ENCODE data around the gene FBXO21. TPM values are rescaled to one million over a fixed set of nuclear protein-coding genes. Genes with fewer than 3 reads are reported as not detected.

FBXO21 gene
- total and polyA plus RNA-seq, 8 donors, result 9.0 to 42.4 (median 24.8) TPM

- no peak for DNase-seq
- Histone ChIP-seq H3K4me3 (no peak overlapping the region), H3K27ac (no peak overlapping the region), H3K9me3 (no peaks in the 10 kb centered on the region), H3K36me3 (no peaks in the 10 kb centered on the region), H3K27me3 (no peaks in the 10 kb centered on the region), H3K4me1 (no peaks in the 10 kb centered on the region)
- ATAC-seq, result no peak
- 92 to 94% methylated on average over 6 of the region's 6 CpGs for WGBS, 2 donors
- no peak for TF ChIP-seq CTCF (IDR thresholded peaks at IDR 0.05)
- intact Hi-C loops (cut with DNase I), result loop anchor here (10.0 kb wide), 1 partner anchor 634 kb away; no protein-coding TSS in a partner anchor
- FAIRE-seq, result no peak
These were observed 20.1 kb upstream of the FBXO21 start for GRCh38 chr12:117210266-117210918.

GRCh38 chr12:117209626-117210025, 19.4 kb upstream of the FBXO21 start:
- H3K27me3 ChIP-seq, result no peaks in the 10 kb centered on the region
- intact Hi-C loops (cut with DNase I), result loop anchor here (10.0 kb wide), 1 partner anchor 635 kb away; no protein-coding TSS in a partner anchor
- TF ChIP-seq CTCF (IDR thresholded peaks at IDR 0.05), result no peak
- H3K9me3 ChIP-seq, result no peaks in the 10 kb centered on the region
- H3K36me3 ChIP-seq, result no peaks in the 10 kb centered on the region
- no peak overlapping the region for H3K27ac ChIP-seq
- no peak overlapping the region for H3K4me3 ChIP-seq
- no peak for FAIRE-seq
- H3K4me1 ChIP-seq, result no peaks in the 10 kb centered on the region
- no peak for DNase-seq
- WGBS, 2 donors, result 83% methylated on average over 3 of the region's 3 CpGs
- ATAC-seq, result no peak

GRCh38 chr12:117208811-117209455, 18.7 kb upstream of the FBXO21 start:
- Histone ChIP-seq H3K27me3 (no peaks in the 10 kb centered on the region), H3K4me1 (no peaks in the 10 kb centered on the region), H3K36me3 (no peaks in the 10 kb centered on the region), H3K9me3 (no peaks in the 10 kb centered on the region), H3K27ac (no peak overlapping the region), H3K4me3 (no peak overlapping the region)
- intact Hi-C loops (cut with DNase I), result no loop called here
- DNase-seq (no peak), ATAC-seq (no peak), FAIRE-seq (no peak)
- WGBS, 2 donors, result 86 to 91% methylated on average over 13 of the region's 13 CpGs
- no peak for TF ChIP-seq CTCF (IDR thresholded peaks at IDR 0.05)

GRCh38 chr12:117208206-117208605, 17.9 kb upstream of the FBXO21 start:
- H3K36me3 ChIP-seq, result no peaks in the 10 kb centered on the region
- WGBS, 2 donors, result 83 to 84% methylated on average over 16 of the region's 16 CpGs
- no peak for ATAC-seq
- H3K27me3 ChIP-seq, result no peaks in the 10 kb centered on the region
- FAIRE-seq, result no peak
- DNase-seq, result no peak
- no peak overlapping the region for H3K27ac ChIP-seq
- no peaks in the 10 kb centered on the region for H3K9me3 ChIP-seq
- no peak overlapping the region for H3K4me3 ChIP-seq
- TF ChIP-seq CTCF (IDR thresholded peaks at IDR 0.05), result no peak
- no peaks in the 10 kb centered on the region for H3K4me1 ChIP-seq
- intact Hi-C loops (cut with DNase I), result no loop called here

GRCh38 chr12:117207675-117208074, 17.4 kb upstream of the FBXO21 start:
- no peak for ATAC-seq
- Histone ChIP-seq H3K27me3 (no peaks in the 10 kb centered on the region), H3K27ac (no peak overlapping the region), H3K9me3 (no peaks in the 10 kb centered on the region), H3K36me3 (no peaks in the 10 kb centered on the region), H3K4me1 (no peaks in the 10 kb centered on the region), H3K4me3 (no peak overlapping the region)
- no peak for DNase-seq
- intact Hi-C loops (cut with DNase I), result no loop called here
- no peak for TF ChIP-seq CTCF (IDR thresholded peaks at IDR 0.05)
- no peak for FAIRE-seq
- 88 to 89% methylated on average over 2 of the region's 2 CpGs for WGBS, 2 donors

Measured in pancreas (tissue), 10 donors.